Large intestine (tissue), 3 donors: ENCODE data around the gene GAL3ST1. TPM values are rescaled to one million over a fixed set of nuclear protein-coding genes. Genes with fewer than 3 reads are reported as not detected.

Source experiments
- DNase-seq, 2 donors: peaks; one replicate each; pipeline versions ENCODE4 v3.0.0 to v3.0.0-alpha.2; 2013
- H3K27ac ChIP-seq: one replicate; pipeline ENCODE4 v1.5.1; 2013; ENCODE audit warnings: low read length
- H3K27me3 ChIP-seq: 2 replicates; pipeline ENCODE4 v1.6.1; 2013; ENCODE audit warnings: low read length; ENCODE audit not compliant: control insufficient read depth, insufficient read depth
- H3K36me3 ChIP-seq: 2 replicates; pipeline ENCODE4 v1.6.1; 2013; ENCODE audit warnings: low read length; ENCODE audit not compliant: control insufficient read depth, insufficient read depth
- H3K4me1 ChIP-seq: one replicate; pipeline ENCODE4 v1.6.1; 2013; ENCODE audit warnings: low read length; ENCODE audit not compliant: control insufficient read depth, insufficient read depth
- H3K4me3 ChIP-seq: one replicate; pipeline ENCODE4 v1.5.1; 2013; ENCODE audit warnings: low read length
- H3K9me3 ChIP-seq: one replicate; pipeline ENCODE4 v1.6.1; 2013; ENCODE audit warnings: mild to moderate bottlenecking, low read depth, low read length, moderate library complexity; ENCODE audit not compliant: control insufficient read depth
- WGBS: methylation state at CpG from one replicate; pipeline ENCODE4 v1.1.5; 2013; ENCODE audit warnings: low lambda C conversion rate; ENCODE audit not compliant: insufficient coverage; 5-methylcytosine and 5-hydroxymethylcytosine counted together
- polyA plus RNA-seq: library from polyadenylated mRNA; unstranded; fragments of 120-200 nt; gene quantifications from one replicate; pipeline ENCODE4 v1.2.1, GENCODE V29; 2013

Gene GAL3ST1
- polyA plus RNA-seq, 1 donor = 19.5 TPM

DNA sequence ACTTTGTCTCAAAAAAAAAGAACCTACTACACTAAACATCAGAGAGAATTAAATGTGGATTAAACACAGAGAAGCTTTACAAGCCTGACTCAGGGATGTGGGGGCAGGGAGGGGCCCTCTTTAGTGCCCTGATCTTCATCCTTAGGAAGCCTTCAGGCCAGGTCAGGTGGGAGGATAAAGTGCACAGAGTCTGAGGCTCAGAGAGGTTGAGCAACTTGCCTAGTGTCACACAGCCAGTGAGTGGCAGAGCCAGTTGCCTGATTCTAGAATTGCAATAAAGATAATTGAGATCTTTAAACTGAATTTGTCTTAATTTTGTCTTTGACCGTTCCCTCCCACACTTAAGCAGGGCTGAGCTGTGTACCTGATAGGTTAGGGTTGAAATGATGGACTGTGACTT is 35.1 kb downstream of the GAL3ST1 start:
- no CpG with 5 or more reads among the region's 1 CpG for whole genome bisulfite sequencing
- no peak for DNase-seq

DNA sequence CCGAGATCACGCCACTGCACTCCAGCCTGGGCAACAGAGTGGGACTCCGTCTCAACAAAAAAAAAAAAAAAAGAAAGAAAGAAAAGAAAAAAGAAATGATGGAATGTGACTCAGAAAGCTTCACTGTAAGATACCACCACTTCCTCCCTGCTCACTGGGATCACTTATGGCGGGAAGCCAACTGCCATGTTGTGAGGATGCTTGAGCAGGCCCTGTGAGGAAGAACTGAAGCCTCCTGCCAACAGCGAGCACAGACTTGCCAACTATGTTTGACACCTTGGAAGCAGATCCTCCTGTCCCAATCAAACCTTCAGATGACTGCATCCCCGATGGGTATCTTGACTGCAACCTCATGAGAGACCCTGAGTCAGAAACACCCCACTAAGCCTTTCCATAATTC is 36.2 kb downstream of the GAL3ST1 start:
- Histone ChIP-seq H3K27me3 (peaks cover 20% of the 10 kb centered on the region), H3K36me3 (no peaks in the 10 kb centered on the region), H3K4me1 (peaks cover 8% of the 10 kb centered on the region), H3K4me3 (no peak overlapping the region), H3K27ac (no peak overlapping the region), H3K9me3 (no peaks in the 10 kb centered on the region)
- DNase-seq = no peak
- WGBS = 90% methylated on average over 2 of the region's 6 CpGs

More for the DNA sequence above, 35.1 kb downstream of the GAL3ST1 start:
- H3K9me3 ChIP-seq = no peaks in the 10 kb centered on the region
- peaks cover 22% of the 10 kb centered on the region for H3K27me3 ChIP-seq
- peaks cover 8% of the 10 kb centered on the region for H3K4me1 ChIP-seq
- no peak overlapping the region for H3K4me3 ChIP-seq
- H3K36me3 ChIP-seq = no peaks in the 10 kb centered on the region
- no peak overlapping the region for H3K27ac ChIP-seq

DNA sequence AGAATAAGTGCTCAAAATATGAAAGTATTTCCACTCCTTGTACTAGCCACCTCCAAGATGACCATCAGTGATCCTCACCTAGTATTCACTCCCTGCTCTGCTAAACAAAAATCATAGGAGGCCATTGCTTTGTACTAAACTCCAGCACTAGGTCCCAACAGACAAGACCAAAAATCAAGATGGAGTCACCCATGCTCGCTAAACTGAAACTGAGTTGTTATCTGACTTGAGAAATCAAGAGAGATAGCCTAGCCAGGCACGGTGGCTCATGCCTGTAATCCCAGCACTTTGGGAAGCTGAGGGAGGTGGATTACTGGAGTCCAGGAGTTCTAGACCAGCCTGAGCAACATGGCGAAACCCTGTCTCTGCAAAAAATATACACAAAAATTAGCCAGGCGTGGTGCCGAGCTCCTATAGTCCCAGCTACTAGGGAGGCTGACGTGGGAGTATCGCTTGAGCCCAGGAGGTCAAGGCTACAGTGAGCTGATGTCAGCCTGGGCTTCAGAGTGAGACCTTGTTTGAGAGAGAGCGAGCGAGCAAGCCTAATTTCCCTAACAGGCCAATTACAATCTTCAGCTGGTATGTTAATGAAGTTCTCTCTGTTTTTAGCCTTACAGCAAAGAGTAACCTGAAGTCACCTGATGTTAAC is 37.3 kb downstream of the GAL3ST1 start:
- no peak for DNase-seq
- no CpG with 5 or more reads among the region's 9 CpGs for WGBS
- Histone ChIP-seq H3K27me3 (peaks cover 11% of the 10 kb centered on the region), H3K4me1 (peaks cover 2% of the 10 kb centered on the region), H3K27ac (no peak overlapping the region), H3K36me3 (no peaks in the 10 kb centered on the region), H3K9me3 (no peaks in the 10 kb centered on the region), H3K4me3 (no peak overlapping the region)

DNA sequence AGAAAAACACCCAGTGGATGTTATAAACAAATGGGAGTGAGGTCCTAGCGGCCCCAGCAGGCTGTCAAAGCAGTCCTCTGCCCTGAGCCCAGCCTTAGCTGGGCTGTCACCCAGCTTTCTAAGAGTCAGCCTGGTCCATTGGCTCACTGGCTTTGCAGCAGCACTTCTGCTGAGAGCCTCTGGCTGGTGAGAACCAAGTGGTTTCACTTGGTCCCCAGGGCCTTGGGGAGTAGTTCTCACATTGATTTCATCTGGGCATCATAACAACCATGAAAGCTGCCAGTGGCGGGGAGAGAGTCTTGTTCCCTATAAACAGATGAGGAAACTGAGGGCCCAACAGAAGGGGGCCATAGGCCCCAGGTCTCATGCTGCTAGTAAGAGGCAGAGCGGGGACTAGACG is 39.3 kb downstream of the GAL3ST1 start:
- Histone ChIP-seq H3K27ac (no peak overlapping the region), H3K4me3 (no peak overlapping the region), H3K9me3 (no peaks in the 10 kb centered on the region), H3K4me1 (no peaks in the 10 kb centered on the region), H3K36me3 (no peaks in the 10 kb centered on the region), H3K27me3 (no peaks in the 10 kb centered on the region)
- DNase-seq = no peak
- WGBS = no CpG with 5 or more reads among the region's 4 CpGs

DNA sequence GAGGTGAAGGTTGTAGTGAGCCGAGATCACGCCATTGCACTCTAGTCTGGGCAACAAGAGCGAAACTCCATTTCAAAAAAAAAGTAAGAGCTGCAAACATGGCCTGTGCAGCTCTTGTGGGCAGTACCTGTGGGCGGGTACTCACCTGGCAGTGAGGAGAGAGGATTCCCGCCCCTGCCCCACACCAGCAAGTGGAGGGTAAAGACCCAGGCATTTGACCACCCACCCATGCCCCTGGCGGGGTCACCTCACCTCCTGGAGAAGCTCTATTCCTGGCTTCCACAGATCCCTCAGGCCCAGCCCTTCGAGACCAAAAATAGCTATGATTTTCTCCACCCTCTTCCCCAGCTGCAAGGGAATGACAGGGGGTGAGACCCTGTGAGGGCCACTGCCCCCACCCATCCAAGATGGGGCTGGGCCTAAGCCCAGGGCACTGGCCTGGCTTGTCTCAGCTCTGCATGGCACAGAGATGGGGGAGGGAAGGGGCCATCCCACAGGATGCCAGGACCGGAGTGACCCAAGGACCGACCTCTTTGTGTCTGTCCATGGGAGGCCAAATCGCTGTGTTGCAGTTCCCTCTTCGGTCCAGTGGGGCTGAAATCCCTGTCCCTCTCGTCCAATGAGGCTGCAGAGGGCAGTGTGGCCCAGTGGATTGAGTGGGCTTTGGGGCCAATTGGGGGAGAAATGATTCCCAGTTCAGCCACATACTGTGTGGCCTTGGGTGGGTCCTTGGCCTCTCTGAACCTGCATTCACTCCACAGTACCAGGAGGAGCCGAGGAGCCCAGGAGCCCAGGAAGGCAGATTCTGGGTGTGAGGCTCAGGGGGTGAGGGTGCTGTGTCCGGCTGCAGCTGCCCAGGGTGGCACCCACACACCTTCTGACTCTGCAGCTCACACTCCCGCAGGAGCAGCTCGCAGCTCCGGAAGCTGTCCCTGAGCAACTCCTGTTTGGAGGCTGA is 42.5 kb downstream of the GAL3ST1 start:
- no peak for DNase-seq
- Histone ChIP-seq H3K4me3 (no peak overlapping the region), H3K36me3 (no peaks in the 10 kb centered on the region), H3K27ac (no peak overlapping the region), H3K9me3 (no peaks in the 10 kb centered on the region), H3K4me1 (no peaks in the 10 kb centered on the region), H3K27me3 (no peaks in the 10 kb centered on the region)
- no CpG with 5 or more reads among the region's 17 CpGs for WGBS

DNA sequence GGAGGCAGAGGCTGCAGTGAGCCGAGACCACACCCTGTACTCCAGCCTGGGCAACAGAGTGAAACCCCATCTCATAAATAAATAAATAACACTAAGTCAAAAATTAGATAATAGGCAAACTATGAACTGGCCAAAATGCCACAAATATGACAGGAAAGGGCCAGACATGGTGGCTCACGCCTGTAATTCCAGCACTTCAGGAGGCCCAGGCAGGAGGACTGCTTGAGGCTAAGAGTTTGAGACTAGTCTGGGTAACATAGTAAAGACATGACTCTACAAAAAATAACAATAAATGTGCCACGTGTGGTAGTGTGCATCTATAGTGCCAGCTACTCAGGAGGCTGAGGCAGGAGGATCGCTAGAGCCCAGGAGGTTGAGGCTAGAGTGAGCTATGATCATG is 47.8 kb downstream of the GAL3ST1 start:
- H3K9me3 ChIP-seq = no peaks in the 10 kb centered on the region
- H3K4me3 ChIP-seq = no peak overlapping the region
- 89% methylated on average over 2 of the region's 4 CpGs for WGBS
- H3K36me3 ChIP-seq = no peaks in the 10 kb centered on the region
- no peak for DNase-seq
- no peaks in the 10 kb centered on the region for H3K4me1 ChIP-seq
- no peaks in the 10 kb centered on the region for H3K27me3 ChIP-seq
- H3K27ac ChIP-seq = no peak overlapping the region

DNA sequence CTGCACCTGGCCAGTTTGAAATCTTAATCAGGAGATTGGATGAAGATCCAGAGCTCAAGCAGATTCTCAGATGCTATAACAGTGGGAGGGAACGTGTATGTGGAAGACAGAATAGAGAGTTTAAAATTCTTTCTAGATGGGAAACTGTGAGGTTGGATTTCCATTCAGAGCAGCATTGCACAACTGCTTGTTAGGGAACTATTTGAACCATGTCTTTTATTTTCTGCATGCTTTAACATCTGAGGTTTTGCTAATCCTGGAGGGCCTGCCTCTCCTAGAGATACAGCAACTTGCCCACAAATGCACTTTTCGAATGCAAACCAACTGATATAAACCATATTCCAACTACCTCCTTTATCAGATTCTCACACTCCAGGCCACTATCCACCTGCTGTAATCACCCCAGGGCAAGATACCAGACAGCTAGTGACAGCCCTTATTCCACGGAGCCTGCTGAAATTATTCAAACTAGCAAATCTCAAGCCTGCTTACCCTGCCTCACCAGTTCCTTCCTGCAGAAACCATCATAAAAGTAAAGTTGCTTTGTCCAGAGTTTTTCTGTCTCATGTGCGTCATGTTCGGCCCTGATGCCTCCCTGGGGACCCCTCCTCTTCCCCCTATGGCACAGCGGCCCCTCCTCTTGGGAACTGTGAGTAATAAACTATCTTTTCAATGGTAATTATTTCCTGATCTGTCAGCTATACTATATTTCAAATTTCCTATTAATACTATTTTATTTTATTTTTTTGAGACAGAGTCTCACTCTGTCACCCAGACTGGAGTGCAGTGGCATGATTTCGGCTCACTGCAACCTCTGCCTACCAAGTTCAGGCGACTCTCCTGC is 50.6 kb downstream of the GAL3ST1 start:
- DNase-seq = no peak
- Histone ChIP-seq H3K9me3 (no peaks in the 10 kb centered on the region), H3K4me1 (no peaks in the 10 kb centered on the region), H3K27ac (no peak overlapping the region), H3K27me3 (no peaks in the 10 kb centered on the region), H3K4me3 (no peak overlapping the region), H3K36me3 (no peaks in the 10 kb centered on the region)
- 100% methylated on average over 2 of the region's 8 CpGs for WGBS

DNA sequence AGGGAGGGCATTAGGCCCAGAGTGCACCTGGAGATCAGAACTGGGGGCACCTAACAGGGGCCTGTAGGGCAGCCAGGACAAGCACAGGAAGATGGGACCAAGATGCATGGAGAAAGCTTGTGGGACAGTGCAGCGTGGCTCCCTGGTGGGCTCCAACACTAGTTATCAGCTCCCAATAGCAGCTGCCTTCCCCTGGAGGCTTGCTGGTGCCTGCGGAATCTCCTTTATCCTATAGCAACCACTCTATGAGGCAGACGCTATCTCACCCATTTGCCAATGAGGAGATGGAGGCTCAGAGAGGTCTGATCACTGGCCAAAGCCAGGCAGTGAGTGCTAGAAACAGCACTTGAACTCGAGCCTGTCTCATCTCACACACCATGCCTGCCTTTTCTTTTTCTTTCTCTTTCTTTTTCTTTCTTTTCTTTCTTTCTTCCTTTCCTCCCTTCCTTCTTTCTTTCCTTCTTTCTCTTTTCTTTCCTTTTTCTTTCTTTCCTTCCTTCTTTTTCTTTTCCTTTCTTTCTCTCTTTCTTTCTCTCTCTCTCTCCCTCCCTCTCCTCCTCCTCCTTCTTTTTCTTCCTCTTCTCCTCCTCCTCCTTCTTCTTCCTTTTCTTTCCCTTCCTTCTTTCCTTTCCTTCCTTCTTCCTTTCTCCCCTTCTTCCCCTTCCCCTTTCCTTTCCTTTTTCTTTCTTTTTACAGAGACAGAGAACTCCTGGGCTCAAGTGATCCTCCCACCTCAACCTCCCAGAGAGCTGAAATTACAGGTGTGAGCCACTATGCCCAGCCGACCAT is 52.9 kb downstream of the GAL3ST1 start:
- no peaks in the 10 kb centered on the region for H3K9me3 ChIP-seq
- no peak overlapping the region for H3K4me3 ChIP-seq
- H3K27ac ChIP-seq = no peak overlapping the region
- no peak for DNase-seq
- no peaks in the 10 kb centered on the region for H3K36me3 ChIP-seq
- WGBS = 55% methylated on average over 1 of the region's 5 CpGs
- H3K27me3 ChIP-seq = no peaks in the 10 kb centered on the region
- H3K4me1 ChIP-seq = no peaks in the 10 kb centered on the region

DNA sequence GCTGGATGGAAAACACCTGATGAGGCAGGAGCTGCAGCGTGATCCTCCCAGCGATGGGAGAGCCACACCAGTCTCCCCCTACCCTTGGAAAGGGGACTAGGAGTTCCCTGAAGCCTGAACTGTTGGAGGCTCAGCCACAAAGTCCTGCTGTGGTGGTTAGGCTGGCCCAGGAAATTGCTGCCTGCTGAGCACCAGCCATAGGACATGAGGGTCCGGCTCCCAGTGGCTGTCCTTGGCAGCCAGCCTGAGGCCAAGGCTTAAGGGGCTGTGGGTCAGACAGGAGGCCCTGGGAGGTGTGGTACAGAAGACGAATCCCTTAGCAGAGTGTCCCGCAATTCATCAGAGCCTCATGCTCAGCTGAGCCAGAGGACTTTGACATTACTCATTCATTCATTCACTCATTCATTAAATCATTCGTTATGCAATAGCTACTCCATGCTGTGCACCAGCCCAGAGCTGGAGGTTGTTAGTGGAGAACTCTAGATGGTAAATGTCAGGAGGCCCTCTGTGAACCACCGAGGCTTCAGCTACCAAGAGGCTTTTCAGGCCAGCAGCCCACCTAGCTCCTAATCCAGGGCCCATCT is 54.5 kb downstream of the GAL3ST1 start:
- no peaks in the 10 kb centered on the region for H3K4me1 ChIP-seq
- H3K4me3 ChIP-seq = no peak overlapping the region
- no peak for DNase-seq
- H3K27me3 ChIP-seq = no peaks in the 10 kb centered on the region
- no peak overlapping the region for H3K27ac ChIP-seq
- WGBS = no CpG with 5 or more reads among the region's 7 CpGs
- no peaks in the 10 kb centered on the region for H3K9me3 ChIP-seq
- H3K36me3 ChIP-seq = no peaks in the 10 kb centered on the region
